B cell (primary cell): ENCODE results near the gene TRIM65.

Experiments
- EZH2 ChIP-seq: IDR thresholded peaks from 2 replicates; pipeline ENCODE4 v1.6.1; 2012; ENCODE audit warnings: borderline replicate concordance, low read depth, mild to moderate bottlenecking, moderate library complexity, low read length; ENCODE audit not compliant: insufficient read depth, poor library complexity, severe bottlenecking
- TF ChIP-seq, protein P1 (sequence below): fragments of 200-600 bp; IDR thresholded peaks from one replicate; pipeline ENCODE4 v1.8.0; 2022; ENCODE audit warnings: antibody characterized with exemption, mild to moderate bottlenecking

DNA sequence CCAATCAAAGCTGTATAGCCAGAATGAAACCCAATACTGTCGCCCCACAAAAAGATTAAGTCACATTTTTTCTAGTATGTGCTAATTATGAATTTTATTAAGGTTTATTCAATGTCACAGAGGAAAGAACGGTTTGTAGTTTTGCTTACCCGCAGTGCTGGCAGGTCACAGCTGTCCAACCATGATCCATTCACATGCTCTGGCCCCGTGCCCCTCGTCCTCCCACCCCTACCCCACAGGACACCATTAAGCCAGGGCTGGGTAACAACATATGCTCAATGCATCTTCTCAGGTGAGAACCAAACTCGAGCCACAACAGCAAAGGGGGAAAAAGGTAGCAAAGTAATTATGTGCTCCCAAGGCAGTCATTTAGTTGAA, 44.7 kb upstream of the TRIM65 start:
- TF ChIP-seq, protein P1, sequence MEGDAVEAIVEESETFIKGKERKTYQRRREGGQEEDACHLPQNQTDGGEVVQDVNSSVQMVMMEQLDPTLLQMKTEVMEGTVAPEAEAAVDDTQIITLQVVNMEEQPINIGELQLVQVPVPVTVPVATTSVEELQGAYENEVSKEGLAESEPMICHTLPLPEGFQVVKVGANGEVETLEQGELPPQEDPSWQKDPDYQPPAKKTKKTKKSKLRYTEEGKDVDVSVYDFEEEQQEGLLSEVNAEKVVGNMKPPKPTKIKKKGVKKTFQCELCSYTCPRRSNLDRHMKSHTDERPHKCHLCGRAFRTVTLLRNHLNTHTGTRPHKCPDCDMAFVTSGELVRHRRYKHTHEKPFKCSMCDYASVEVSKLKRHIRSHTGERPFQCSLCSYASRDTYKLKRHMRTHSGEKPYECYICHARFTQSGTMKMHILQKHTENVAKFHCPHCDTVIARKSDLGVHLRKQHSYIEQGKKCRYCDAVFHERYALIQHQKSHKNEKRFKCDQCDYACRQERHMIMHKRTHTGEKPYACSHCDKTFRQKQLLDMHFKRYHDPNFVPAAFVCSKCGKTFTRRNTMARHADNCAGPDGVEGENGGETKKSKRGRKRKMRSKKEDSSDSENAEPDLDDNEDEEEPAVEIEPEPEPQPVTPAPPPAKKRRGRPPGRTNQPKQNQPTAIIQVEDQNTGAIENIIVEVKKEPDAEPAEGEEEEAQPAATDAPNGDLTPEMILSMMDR, result no peak
- TF ChIP-seq EZH2, result no peak
